ENCODE measurements around the gene EIF2B2.

EIF2B2 gene

DNA sequence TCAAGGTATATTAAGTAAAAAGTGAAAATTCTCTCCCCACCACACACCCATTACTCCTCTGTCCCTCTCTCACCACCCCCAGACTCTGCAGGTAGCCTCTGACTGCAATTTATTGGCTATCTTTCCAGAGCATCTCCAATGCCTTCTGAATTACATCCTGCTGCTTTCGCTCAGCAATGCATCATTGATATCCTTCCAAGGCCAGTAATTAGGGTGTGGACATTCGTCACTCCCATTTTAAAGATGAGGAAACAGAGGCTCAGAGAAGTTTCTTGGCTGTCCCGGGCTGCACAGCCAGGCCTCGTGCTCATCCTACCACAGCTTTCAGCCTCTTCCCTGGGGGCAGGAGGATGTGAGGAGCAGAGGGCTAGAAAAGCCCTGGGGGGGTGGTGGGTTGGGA, 23.7 kb upstream of the EIF2B2 start:
- DNase-seq (ENCODE audit: insufficient read length, low spot score) (no peak), FAIRE-seq (no peak)
- TF ChIP-seq SPI1 (IDR thresholded peaks at IDR 0.05; ENCODE audit: low read depth, low read length) (no peak), POLR2AphosphoS5 (IDR thresholded peaks at IDR 0.05; ENCODE audit: low read depth, low read length) (no peak), POLR2A (IDR thresholded peaks at IDR 0.05; ENCODE audit: low read depth, low read length) (no peak), TAF1 (IDR thresholded peaks at IDR 0.05; ENCODE audit: low read depth, low read length) (no peak), POU2F2 (IDR thresholded peaks at IDR 0.05; ENCODE audit: low read depth, low read length) (no peak), PAX5 (IDR thresholded peaks at IDR 0.05; ENCODE audit: insufficient read depth, low read length, severe bottlenecking) (no peak)

GRCh38 chr14:74979442-74980397, 23.0 kb upstream of the EIF2B2 start:
- DNase-seq (ENCODE audit: insufficient read length, low spot score) (no peak), FAIRE-seq (no peak)
- no peak for TF ChIP-seq POLR2A (IDR thresholded peaks at IDR 0.05; ENCODE audit: low read depth, low read length)
- no peak for TF ChIP-seq POU2F2 (IDR thresholded peaks at IDR 0.05; ENCODE audit: low read depth, low read length)
- TF ChIP-seq POLR2AphosphoS5 (IDR thresholded peaks at IDR 0.05; ENCODE audit: low read depth, low read length), result no peak
- TF ChIP-seq SPI1 (IDR thresholded peaks at IDR 0.05; ENCODE audit: low read depth, low read length), result no peak
- no peak for TF ChIP-seq PAX5 (IDR thresholded peaks at IDR 0.05; ENCODE audit: insufficient read depth, low read length, severe bottlenecking)
- TF ChIP-seq TAF1 (IDR thresholded peaks at IDR 0.05; ENCODE audit: low read depth, low read length), result no peak

DNA sequence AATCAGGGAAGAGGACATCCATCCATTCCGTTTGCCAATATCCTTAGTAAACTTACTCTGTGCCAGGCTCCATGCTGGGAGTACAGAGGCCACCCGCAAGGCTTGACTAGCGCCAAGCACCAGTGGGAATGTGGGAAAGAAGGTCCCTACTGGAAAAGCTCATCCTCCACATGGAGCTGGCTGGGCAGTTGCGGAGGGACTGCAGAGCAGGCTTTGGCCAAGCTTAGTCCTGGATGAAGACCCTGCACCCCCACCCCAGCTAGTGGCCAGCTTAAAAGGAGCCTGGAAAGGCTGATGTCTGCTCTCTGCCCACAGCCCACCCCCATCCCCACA, 22.4 kb upstream of the EIF2B2 start:
- TF ChIP-seq TAF1 (IDR thresholded peaks at IDR 0.05; ENCODE audit: low read depth, low read length), result no peak
- no peak for TF ChIP-seq SPI1 (IDR thresholded peaks at IDR 0.05; ENCODE audit: low read depth, low read length)
- DNase-seq (ENCODE audit: insufficient read length, low spot score) (no peak), FAIRE-seq (no peak)

DNA sequence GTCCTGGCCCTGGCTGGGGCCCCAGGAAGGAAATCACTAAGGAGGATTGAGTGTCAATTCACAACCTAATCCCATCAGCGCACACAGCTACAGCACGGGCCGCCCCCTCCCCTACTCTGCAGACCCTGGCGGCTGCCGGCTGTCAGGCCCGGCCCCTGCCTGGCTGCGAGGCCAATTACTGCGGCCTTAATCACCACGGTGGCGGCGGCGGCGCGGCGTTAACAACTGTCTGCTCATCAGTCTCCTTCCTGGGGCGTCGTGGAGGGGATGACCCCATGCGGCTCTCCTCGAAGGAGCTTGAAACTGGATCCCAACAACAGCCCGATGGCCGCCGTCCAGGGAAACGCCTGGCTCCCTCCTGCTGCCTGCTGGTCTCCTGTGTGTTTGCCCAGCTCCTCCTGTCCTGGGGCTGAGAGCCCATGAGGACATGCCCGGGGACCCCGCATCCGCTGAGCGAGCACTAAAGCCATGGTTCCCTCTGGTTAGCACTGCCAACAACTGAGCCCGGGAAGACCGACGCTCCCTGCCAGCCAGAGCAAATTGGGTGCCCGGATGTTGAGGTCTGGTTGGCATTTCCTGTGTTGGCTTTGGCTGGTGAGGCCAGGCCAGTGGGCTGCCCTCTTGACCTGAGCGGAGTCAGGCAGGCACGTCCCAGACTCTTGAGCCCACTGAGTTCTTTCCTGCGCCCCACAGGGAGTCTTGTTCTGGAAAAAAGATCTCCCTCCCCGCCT, 21.8 kb upstream of the EIF2B2 start:
- FAIRE-seq, result no peak
- DNase-seq (ENCODE audit: insufficient read length, low spot score), result no peak
- TF ChIP-seq POU2F2 (IDR thresholded peaks at IDR 0.05; ENCODE audit: low read depth, low read length), result no peak
- no peak for TF ChIP-seq POLR2AphosphoS5 (IDR thresholded peaks at IDR 0.05; ENCODE audit: low read depth, low read length)
- no peak for TF ChIP-seq PAX5 (IDR thresholded peaks at IDR 0.05; ENCODE audit: insufficient read depth, low read length, severe bottlenecking)
- TF ChIP-seq SPI1 (IDR thresholded peaks at IDR 0.05; ENCODE audit: low read depth, low read length), result no peak
- TF ChIP-seq POLR2A (IDR thresholded peaks at IDR 0.05; ENCODE audit: low read depth, low read length), result no peak
- no peak for TF ChIP-seq TAF1 (IDR thresholded peaks at IDR 0.05; ENCODE audit: low read depth, low read length)

- DNase-seq (ENCODE audit: insufficient read length, low spot score), result no peak
- TF ChIP-seq POLR2A (IDR thresholded peaks at IDR 0.05; ENCODE audit: low read depth, low read length) (no peak), TAF1 (IDR thresholded peaks at IDR 0.05; ENCODE audit: low read depth, low read length) (no peak), POLR2AphosphoS5 (IDR thresholded peaks at IDR 0.05; ENCODE audit: low read depth, low read length) (no peak), PAX5 (IDR thresholded peaks at IDR 0.05; ENCODE audit: insufficient read depth, low read length, severe bottlenecking) (no peak), SPI1 (IDR thresholded peaks at IDR 0.05; ENCODE audit: low read depth, low read length) (no peak), POU2F2 (IDR thresholded peaks at IDR 0.05; ENCODE audit: low read depth, low read length) (no peak)
- no peak for FAIRE-seq
These were observed 21.3 kb upstream of the EIF2B2 start for GRCh38 chr14:74981462-74981782.

DNA sequence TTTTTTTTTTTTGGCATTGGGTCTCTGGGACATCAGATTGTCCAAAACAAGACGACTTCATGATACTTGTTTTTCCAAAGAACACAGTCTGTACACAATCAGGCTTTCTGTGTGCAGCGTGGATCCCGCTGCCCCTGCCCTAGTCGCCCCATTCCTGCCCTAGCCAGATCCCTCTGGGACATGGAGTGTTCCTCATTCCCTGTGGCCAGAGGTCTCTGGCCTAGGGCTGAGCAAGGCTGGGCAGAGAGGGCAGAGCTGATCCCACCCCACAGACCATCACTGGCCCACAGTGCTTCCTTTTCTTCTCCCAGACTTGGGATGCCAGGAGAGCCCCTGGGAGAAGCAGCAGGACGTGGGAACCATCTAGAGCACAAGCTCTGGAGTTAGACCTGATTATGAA, 20.9 kb upstream of the EIF2B2 start:
- DNase-seq (ENCODE audit: insufficient read length, low spot score) (no peak), FAIRE-seq (no peak)

DNA sequence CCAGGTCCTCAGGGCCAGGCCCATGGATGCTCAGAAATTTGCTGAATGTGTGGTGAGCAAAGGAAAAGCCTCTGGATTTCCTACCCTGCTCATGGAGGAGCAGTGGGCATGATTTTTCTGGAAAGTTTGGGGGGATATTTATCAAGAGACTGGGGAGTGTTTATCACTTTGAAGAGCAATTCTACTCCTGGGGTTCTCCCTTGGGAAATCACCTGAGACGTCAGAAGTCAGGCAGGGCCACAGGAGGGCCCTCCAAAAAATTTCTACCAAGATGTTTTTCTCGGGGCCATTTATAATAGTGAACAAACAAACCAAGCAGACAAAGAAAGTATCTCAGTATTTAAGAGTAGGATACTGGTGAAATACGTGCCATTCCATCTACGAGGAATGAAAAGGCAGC, 20.1 kb upstream of the EIF2B2 start:
- TF ChIP-seq POLR2AphosphoS5 (IDR thresholded peaks at IDR 0.05; ENCODE audit: low read depth, low read length) (no peak), TAF1 (IDR thresholded peaks at IDR 0.05; ENCODE audit: low read depth, low read length) (no peak), SPI1 (IDR thresholded peaks at IDR 0.05; ENCODE audit: low read depth, low read length) (no peak), POU2F2 (IDR thresholded peaks at IDR 0.05; ENCODE audit: low read depth, low read length) (no peak), POLR2A (IDR thresholded peaks at IDR 0.05; ENCODE audit: low read depth, low read length) (no peak), PAX5 (IDR thresholded peaks at IDR 0.05; ENCODE audit: insufficient read depth, low read length, severe bottlenecking) (no peak)
- FAIRE-seq (no peak), DNase-seq (ENCODE audit: insufficient read length, low spot score) (no peak)

More for the DNA sequence above, 20.9 kb upstream of the EIF2B2 start:
- no peak for TF ChIP-seq POU2F2 (IDR thresholded peaks at IDR 0.05; ENCODE audit: low read depth, low read length)
- no peak for TF ChIP-seq PAX5 (IDR thresholded peaks at IDR 0.05; ENCODE audit: insufficient read depth, low read length, severe bottlenecking)
- TF ChIP-seq TAF1 (IDR thresholded peaks at IDR 0.05; ENCODE audit: low read depth, low read length), result no peak
- TF ChIP-seq SPI1 (IDR thresholded peaks at IDR 0.05; ENCODE audit: low read depth, low read length), result no peak
- TF ChIP-seq POLR2AphosphoS5 (IDR thresholded peaks at IDR 0.05; ENCODE audit: low read depth, low read length), result no peak
- no peak for TF ChIP-seq POLR2A (IDR thresholded peaks at IDR 0.05; ENCODE audit: low read depth, low read length)

GRCh38 chr14:74983343-74983742, 19.4 kb upstream of the EIF2B2 start:
- FAIRE-seq (no peak), DNase-seq (ENCODE audit: insufficient read length, low spot score) (no peak)
- TF ChIP-seq POU2F2 (IDR thresholded peaks at IDR 0.05; ENCODE audit: low read depth, low read length) (no peak), TAF1 (IDR thresholded peaks at IDR 0.05; ENCODE audit: low read depth, low read length) (no peak), POLR2A (IDR thresholded peaks at IDR 0.05; ENCODE audit: low read depth, low read length) (no peak), POLR2AphosphoS5 (IDR thresholded peaks at IDR 0.05; ENCODE audit: low read depth, low read length) (no peak), PAX5 (IDR thresholded peaks at IDR 0.05; ENCODE audit: insufficient read depth, low read length, severe bottlenecking) (no peak), SPI1 (IDR thresholded peaks at IDR 0.05; ENCODE audit: low read depth, low read length) (no peak)

DNA sequence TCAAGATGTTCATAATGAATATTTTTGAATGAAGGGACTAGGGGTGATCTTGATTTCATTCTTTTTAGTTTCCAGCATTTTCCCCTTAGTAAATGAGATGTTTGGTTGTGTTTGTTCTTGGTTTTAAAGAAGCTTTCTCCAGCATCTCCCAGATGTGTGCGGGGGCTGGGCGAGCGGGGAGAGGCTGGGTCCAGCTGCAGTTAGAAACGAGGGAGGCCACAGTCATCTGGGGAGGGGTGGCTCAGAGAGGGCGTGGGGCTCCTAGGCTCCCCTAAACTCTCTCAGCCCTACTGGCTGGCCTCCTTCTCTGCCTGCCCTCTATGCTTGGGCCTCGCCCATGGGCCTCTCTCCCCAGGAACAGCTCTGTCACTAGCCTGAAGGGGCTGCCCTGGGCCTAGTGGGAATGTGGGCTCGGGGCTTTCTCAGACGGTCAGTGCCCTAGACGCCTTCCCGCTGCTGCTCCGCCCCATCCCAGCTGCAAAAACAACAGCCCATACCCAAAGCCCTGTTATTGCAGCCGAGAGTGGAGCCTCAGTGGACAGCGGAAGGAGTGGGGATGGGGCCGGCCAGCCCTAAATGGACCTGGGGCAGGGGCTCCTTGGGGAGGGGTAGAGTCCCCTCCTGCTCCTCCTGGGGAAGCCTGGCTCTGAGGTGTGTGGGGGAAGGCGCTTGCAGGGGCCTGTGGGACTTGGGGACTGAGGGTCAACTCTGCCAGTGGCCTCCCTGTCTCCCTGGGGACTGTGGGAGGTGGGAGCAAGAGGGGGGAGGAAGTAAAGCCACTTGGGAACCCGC, 18.3 kb upstream of the EIF2B2 start:
- DNase-seq (ENCODE audit: insufficient read length, low spot score) (no peak), FAIRE-seq (no peak)
- TF ChIP-seq SPI1 (IDR thresholded peaks at IDR 0.05; ENCODE audit: low read depth, low read length), result no peak
- no peak for TF ChIP-seq POU2F2 (IDR thresholded peaks at IDR 0.05; ENCODE audit: low read depth, low read length)
- no peak for TF ChIP-seq POLR2A (IDR thresholded peaks at IDR 0.05; ENCODE audit: low read depth, low read length)
- no peak for TF ChIP-seq PAX5 (IDR thresholded peaks at IDR 0.05; ENCODE audit: insufficient read depth, low read length, severe bottlenecking)
- no peak for TF ChIP-seq TAF1 (IDR thresholded peaks at IDR 0.05; ENCODE audit: low read depth, low read length)
- TF ChIP-seq POLR2AphosphoS5 (IDR thresholded peaks at IDR 0.05; ENCODE audit: low read depth, low read length), result no peak
